Caco-2 (cell line): Measurements from ENCODE around the gene SP8. TPM values are rescaled to one million over a fixed set of nuclear protein-coding genes. Genes with fewer than 3 reads are reported as not detected.

ENCODE experiments used
- BruUV-seq: library from RNA; stranded (reverse); fragments of 400-500 nt; replicated peaks from 2 replicates; lab custom pipeline; 2021; lab: Mats Ljungman, UMichigan
- CTCF ChIA-PET: fragments of 300-600 bp; sonication (Branson Sonifier 250); formaldehyde crosslinking; loops from one replicate; lab custom pipeline; 2022; ENCODE audit warnings: antibody characterized with exemption; lab: Charles Lee
- POLR2A ChIA-PET: fragments of 300-600 bp; sonication (Branson Sonifier 250); formaldehyde crosslinking; loops from one replicate; lab custom pipeline; 2022; ENCODE audit warnings: antibody characterized with exemption; lab: Charles Lee
- DNase-seq, 2 experiments: peaks; one replicate each; pipeline versions ENCODE4 v3.0.0 to v3.0.0-alpha.2; 2020 to 2022
- H3K27me3 ChIP-seq: replicated peaks from 2 replicates; pipeline ENCODE4 v1.6.0; 2011; ENCODE audit warnings: low read length; ENCODE audit not compliant: control insufficient read depth, insufficient read depth
- H3K36me3 ChIP-seq: 2 replicates; pipeline ENCODE4 v1.5.1; 2011; ENCODE audit warnings: low read length; ENCODE audit not compliant: control insufficient read depth, insufficient read depth
- H3K4me1 ChIP-seq: fragments of 250-450 bp; sonication (Bioruptor Pico); 2 replicates; pipeline ENCODE4 v1.5.1; 2020; ENCODE audit warnings: mild to moderate bottlenecking
- H3K4me3 ChIP-seq: 2 replicates; pipeline ENCODE4 v1.5.1; 2011; ENCODE audit warnings: low read depth, mild to moderate bottlenecking, control low read depth, low read length
- H3K9me3 ChIP-seq: fragments of 250-450 bp; sonication (Bioruptor Pico); 2 replicates; pipeline ENCODE4 v1.5.1; 2020; ENCODE audit warnings: mild to moderate bottlenecking, moderate library complexity
- H3K27ac Mint-ChIP-seq: one replicate; pipeline ENCODE4 v1.8.0; 2022; ENCODE audit warnings: mixed read lengths; ENCODE audit not compliant: unreplicated experiment
- H3K27me3 Mint-ChIP-seq: one replicate; pipeline ENCODE4 v1.8.0; 2022; ENCODE audit warnings: mixed read lengths; ENCODE audit not compliant: insufficient read depth, unreplicated experiment
- H3K36me3 Mint-ChIP-seq: one replicate; pipeline ENCODE4 v1.8.0; 2022; ENCODE audit warnings: mild to moderate bottlenecking, mixed read lengths; ENCODE audit not compliant: insufficient read depth, unreplicated experiment
- H3K4me1 Mint-ChIP-seq: one replicate; pipeline ENCODE4 v1.8.0; 2022; ENCODE audit warnings: low read depth, mixed read lengths; ENCODE audit not compliant: unreplicated experiment
- H3K4me3 Mint-ChIP-seq: one replicate; pipeline ENCODE4 v1.8.0; 2022; ENCODE audit warnings: mild to moderate bottlenecking, moderate library complexity, mixed read lengths; ENCODE audit not compliant: unreplicated experiment
- H3K9me3 Mint-ChIP-seq: one replicate; pipeline ENCODE4 v1.8.0; 2022; ENCODE audit warnings: mixed read lengths; ENCODE audit not compliant: unreplicated experiment
- intact Hi-C: fragments of 100-400 bp; cut with micrococcal nuclease; formaldehyde crosslinking; loops from one replicate; pipeline ENCODE4 v1.10.0; 2022; ENCODE audit not compliant: unreplicated experiment
- total RNA-seq: library from RNA; stranded (reverse); gene quantifications from 2 replicates; pipeline ENCODE4 v1.2.3, GENCODE V29; 2022
- TF ChIP-seq, protein P1 (sequence below), 2 experiments: fragments of 200-600 bp in 1 of 2; IDR thresholded peaks; 1 replicate in 1 of 2; 2 replicates in 1 of 2; pipeline versions ENCODE4 v1.5.1 to v1.8.0; 2011 to 2022; ENCODE audit warnings: antibody characterized with exemption in 1 of 2, control low read depth in 1 of 2, inconsistent platforms in 1 of 2, low read depth in 1 of 2, low read length in 1 of 2, mild to moderate bottlenecking in 1 of 2, moderate library complexity in 1 of 2; ENCODE audit not compliant: insufficient read depth in 1 of 2, severe bottlenecking in 1 of 2, unreplicated experiment in 1 of 2

Gene SP8
- total RNA-seq, 1 experiment from 2014 or later, result 13.2 TPM

GRCh38 chr7:20776214-20776911 is 10.3 kb downstream of the SP8 start:
- H3K4me3 Mint-ChIP-seq, result no peak overlapping the region
- no peak overlapping the region for H3K4me3 ChIP-seq

GRCh38 chr7:20754001-20754400 is 32.7 kb downstream of the SP8 start:
- no peaks in the 10 kb centered on the region for H3K36me3 Mint-ChIP-seq
- no peak overlapping the region for H3K4me3 Mint-ChIP-seq
- H3K4me1 Mint-ChIP-seq, result peaks cover 6% of the 10 kb centered on the region
- DNase-seq, result no peak
- H3K27ac Mint-ChIP-seq, result no peak overlapping the region
- Histone ChIP-seq H3K4me3 (no peak overlapping the region), H3K36me3 (no peaks in the 10 kb centered on the region), H3K9me3 (no peaks in the 10 kb centered on the region), H3K27me3 (no peaks in the 10 kb centered on the region), H3K4me1 (peaks cover 22% of the 10 kb centered on the region)
- TF ChIP-seq, protein P1, sequence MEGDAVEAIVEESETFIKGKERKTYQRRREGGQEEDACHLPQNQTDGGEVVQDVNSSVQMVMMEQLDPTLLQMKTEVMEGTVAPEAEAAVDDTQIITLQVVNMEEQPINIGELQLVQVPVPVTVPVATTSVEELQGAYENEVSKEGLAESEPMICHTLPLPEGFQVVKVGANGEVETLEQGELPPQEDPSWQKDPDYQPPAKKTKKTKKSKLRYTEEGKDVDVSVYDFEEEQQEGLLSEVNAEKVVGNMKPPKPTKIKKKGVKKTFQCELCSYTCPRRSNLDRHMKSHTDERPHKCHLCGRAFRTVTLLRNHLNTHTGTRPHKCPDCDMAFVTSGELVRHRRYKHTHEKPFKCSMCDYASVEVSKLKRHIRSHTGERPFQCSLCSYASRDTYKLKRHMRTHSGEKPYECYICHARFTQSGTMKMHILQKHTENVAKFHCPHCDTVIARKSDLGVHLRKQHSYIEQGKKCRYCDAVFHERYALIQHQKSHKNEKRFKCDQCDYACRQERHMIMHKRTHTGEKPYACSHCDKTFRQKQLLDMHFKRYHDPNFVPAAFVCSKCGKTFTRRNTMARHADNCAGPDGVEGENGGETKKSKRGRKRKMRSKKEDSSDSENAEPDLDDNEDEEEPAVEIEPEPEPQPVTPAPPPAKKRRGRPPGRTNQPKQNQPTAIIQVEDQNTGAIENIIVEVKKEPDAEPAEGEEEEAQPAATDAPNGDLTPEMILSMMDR (IDR thresholded peaks at IDR 0.05; ENCODE audit: insufficient read depth in 1 of 2, low read depth in 1 of 2, low read length in 1 of 2, severe bottlenecking in 1 of 2, unreplicated experiment in 1 of 2), result no peak
- BruUV-seq, result no TSS peak
- POLR2A ChIA-PET, result interaction anchor here (0.6 kb wide), 1 partner anchor 14 kb away, joined by 4 read pairs; no protein-coding TSS in a partner anchor
- H3K27me3 Mint-ChIP-seq, result no peaks in the 10 kb centered on the region
- CTCF ChIA-PET, result no interaction called here
- no peaks in the 10 kb centered on the region for H3K9me3 Mint-ChIP-seq
- intact Hi-C loops, result no loop called here

More at GRCh38 chr7:20776214-20776911, 10.3 kb downstream of the SP8 start:
- no peak overlapping the region for H3K27ac Mint-ChIP-seq
- intact Hi-C loops, result loop anchor here (5.0 to 10.0 kb wide), 2 partner anchors 198 to 991 kb away; no protein-coding TSS in a partner anchor
- CTCF ChIA-PET, result no interaction called here
- Histone ChIP-seq H3K4me1 (peaks cover 10% of the 10 kb centered on the region; the same call in 1 of the 2 replicates), H3K9me3 (no peaks in the 10 kb centered on the region), H3K27me3 (no peaks in the 10 kb centered on the region), H3K36me3 (no peaks in the 10 kb centered on the region)
- H3K36me3 Mint-ChIP-seq, result peaks cover 12% of the 10 kb centered on the region
- BruUV-seq, result no TSS peak
- no peaks in the 10 kb centered on the region for H3K27me3 Mint-ChIP-seq
- DNase-seq, result no peak
- H3K4me1 Mint-ChIP-seq, result peaks cover 21% of the 10 kb centered on the region
- TF ChIP-seq, protein P1 (IDR thresholded peaks at IDR 0.05; ENCODE audit: insufficient read depth in 1 of 2, low read depth in 1 of 2, low read length in 1 of 2, severe bottlenecking in 1 of 2, unreplicated experiment in 1 of 2), result no peak
- POLR2A ChIA-PET, result no interaction called here
- H3K9me3 Mint-ChIP-seq, result no peaks in the 10 kb centered on the region

- ChIA-PET CTCF (no interaction called here), POLR2A (no interaction called here)
- DNase-seq, result no peak
- intact Hi-C loops, result no loop called here
- Histone ChIP-seq H3K4me3 (no peak overlapping the region), H3K36me3 (no peaks in the 10 kb centered on the region), H3K27me3 (no peaks in the 10 kb centered on the region), H3K4me1 (peaks cover 22% of the 10 kb centered on the region), H3K9me3 (no peaks in the 10 kb centered on the region)
- Mint-ChIP-seq H3K4me3 (no peak overlapping the region), H3K4me1 (peaks cover 16% of the 10 kb centered on the region), H3K9me3 (no peaks in the 10 kb centered on the region), H3K36me3 (no peaks in the 10 kb centered on the region), H3K27me3 (no peaks in the 10 kb centered on the region), H3K27ac (no peak overlapping the region)
- TF ChIP-seq, protein P1 (IDR thresholded peaks at IDR 0.05; ENCODE audit: insufficient read depth in 1 of 2, low read depth in 1 of 2, low read length in 1 of 2, severe bottlenecking in 1 of 2, unreplicated experiment in 1 of 2), result no peak
- no TSS peak for BruUV-seq
Measured at GRCh38 chr7:20749906-20750305, 36.8 kb downstream of the SP8 start.
